ENCODE data around the gene ISM1.
A peak's percentile ranks its signal among the peaks of the same experiment; 100 is the strongest.

Gene ISM1

GRCh38 chr20:13259921-13260320 is 38.8 kb downstream of the ISM1 start:
- DNase-seq, result no peak

DNA sequence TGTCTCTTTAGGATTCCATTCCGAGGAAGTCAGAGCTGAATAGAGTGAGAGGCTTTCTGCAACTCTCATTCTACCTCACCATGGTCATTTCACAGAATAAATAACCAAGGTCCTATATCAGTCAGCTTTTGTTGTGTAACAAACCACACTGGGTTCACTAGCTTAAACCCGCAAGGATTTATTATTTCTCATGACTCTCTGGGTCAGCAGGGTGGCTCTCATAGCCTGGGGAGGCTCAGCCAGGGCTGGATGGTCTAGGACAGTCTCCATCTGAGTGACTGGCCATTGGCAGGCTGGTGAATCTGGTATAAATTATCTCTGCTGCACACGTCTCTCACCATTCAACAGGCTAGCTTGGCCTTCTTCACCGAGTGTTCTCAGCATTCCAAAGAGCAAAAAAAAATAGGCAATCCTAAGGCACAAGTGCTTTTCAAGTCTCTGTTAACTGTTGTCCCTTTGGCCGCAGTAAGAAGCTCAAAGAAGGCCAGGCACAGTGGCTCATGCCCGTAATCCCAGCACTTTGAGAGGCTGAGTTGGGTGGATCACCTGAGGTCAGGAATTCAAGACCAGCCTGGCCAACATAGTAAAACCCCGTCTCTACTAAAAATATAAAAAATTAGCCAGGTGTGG is 39.7 kb downstream of the ISM1 start:
- no peak for DNase-seq

GRCh38 chr20:13261460-13262301 is 40.6 kb downstream of the ISM1 start:
- DNase-seq, result peak; percentile 58

GRCh38 chr20:13262302-13262650 is 41.2 kb downstream of the ISM1 start:
- no peak for DNase-seq

DNA sequence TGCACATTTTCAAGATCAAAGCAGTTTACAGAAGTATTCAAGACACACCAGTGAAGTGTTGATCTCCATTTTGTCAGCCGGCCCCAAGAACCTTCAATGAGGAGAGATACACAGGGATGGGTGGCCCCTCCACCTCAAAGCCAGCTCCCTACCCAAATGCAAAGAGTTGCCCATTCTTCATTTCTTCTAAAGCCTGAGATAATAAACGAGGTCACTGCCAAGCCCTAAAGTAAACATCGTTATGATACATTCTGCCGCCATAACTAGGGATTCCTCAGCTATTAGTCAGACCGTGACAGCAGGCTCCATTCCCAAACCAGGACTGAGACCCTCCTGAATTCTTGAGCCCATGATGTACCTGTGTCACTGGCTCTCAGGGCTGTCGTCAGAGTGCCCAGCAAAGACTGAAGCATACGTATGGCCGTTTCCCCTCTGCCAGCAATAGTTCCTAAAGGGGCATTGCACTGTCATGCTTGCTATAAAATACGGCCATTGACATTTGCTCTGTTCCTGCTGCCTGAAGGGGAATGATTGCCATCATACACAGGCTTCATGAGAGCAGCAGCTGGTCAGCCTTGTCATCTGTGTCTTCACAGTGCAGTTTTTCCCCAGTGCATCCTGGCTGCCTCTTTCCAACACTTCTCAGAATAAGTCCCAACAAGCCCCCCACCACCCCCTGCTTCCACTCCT is 41.7 kb downstream of the ISM1 start:
- no peak for DNase-seq

DNA sequence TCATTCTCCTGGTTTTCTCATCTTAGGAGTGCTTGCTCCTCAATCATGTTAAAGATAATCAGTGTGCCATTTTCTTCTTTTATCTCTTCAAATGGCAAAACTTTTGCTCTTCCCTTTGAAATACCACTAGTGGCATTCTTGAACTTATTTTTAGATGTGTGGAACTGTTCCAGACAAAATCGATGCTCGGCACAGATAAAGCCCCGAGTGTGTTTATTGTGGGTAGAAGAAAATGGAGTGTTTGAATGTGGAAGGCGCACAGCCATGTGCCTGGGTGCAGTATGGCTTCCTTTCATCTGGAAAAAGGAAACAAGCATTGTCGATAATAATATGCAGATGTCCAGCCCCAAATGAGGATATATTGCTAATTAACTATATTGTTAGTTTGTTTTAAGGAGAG is 42.4 kb downstream of the ISM1 start:
- no peak for DNase-seq

GRCh38 chr20:13264907-13265306 is 43.8 kb downstream of the ISM1 start:
- DNase-seq, result no peak

DNA sequence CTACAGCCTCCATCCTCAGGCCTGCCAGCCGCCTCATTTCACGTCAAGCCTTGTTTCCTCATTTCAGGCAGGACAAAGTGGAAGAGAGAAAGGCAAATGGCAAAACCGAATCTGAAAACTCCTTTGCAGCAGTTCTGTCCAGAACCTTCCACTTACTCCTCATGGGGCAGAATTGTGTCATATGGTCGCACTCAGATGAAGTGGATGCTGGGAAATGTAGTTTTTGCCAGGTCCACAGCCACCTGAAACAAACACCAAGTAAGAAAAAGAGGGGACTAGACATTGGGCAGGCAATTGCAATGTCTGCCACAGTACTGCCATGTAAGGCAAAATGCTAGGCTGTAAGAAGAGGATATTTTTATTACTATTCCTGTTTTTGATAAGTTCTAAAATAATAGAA is 44.9 kb downstream of the ISM1 start:
- no peak for DNase-seq

DNA sequence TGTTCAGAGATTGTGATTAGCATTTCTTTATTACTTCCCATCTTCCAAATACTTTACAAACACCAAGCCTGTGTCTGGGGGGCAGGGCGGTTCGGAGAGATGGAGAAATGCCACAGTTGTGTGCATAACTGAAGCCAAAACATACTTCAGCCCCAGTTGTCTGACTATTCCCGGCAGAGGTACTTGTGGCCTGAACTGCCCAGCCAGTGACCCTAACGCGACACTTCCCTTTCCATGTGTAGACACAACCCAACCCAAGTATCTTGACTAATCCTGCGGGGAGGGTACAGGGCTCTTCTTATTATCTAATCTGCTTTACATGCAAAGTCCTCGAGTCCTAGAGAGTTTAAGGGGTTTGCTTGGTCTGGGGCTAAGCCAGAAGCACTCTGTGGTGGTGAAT is 46.2 kb downstream of the ISM1 start:
- DNase-seq, result no peak

GRCh38 chr20:13268953-13269352 is 47.9 kb downstream of the ISM1 start:
- DNase-seq, result no peak

DNA sequence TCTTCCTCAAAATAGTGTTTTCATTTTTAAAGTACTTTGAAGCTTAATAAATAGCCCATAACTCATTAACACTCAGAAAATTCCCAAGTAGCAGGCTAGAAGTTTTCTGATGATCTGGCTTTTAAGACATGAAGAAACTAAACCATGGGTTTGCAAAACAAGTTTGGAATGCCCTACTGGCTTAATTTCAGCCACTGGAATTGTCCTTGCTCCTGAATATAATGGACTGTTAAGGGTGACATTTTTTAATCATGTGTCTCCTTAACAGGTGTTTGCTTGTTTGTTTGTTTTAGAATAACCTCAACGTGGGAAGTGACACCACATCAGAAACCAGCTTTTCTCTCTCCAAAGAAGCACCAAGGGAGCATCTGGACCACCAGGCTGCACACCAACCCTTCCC is 49.1 kb downstream of the ISM1 start:
- no peak for DNase-seq

- DNase-seq, result no peak
Measured at GRCh38 chr20:13271098-13271497, 50.0 kb downstream of the ISM1 start.

GRCh38 chr20:13271977-13272975 is 51.2 kb downstream of the ISM1 start:
- DNase-seq, result no peak

DNA sequence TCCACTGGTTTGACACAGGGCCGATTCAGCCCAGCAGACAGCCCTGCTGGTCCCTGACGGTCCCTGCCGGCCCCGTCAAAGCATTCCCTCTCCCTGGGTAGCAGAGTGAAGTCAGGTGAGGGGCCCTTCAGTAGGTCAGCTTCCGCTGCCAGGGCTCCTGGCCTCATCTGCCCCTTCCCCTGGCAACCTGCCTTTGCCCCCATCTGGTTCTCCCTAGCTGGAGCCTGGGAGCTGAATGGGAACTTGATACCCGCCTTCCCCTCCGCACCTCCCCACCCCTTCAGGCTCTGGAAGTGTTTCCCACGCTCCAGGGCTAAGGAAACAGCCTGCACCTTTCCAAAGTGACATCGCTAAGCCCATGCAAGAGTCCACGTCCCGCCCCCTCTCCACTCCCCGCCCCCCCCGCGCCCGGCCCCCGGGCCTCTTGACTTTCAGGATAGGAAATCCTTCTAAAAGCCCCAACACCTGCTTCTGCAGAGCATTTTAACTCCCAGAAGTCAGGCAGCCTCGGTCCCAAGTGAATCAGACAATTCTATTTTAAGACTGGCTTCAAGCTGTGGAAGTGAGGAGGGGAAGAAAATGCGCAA is 53.3 kb downstream of the ISM1 start:
- no peak for DNase-seq

GRCh38 chr20:13276945-13277541 is 56.0 kb downstream of the ISM1 start:
- no peak for DNase-seq

DNA sequence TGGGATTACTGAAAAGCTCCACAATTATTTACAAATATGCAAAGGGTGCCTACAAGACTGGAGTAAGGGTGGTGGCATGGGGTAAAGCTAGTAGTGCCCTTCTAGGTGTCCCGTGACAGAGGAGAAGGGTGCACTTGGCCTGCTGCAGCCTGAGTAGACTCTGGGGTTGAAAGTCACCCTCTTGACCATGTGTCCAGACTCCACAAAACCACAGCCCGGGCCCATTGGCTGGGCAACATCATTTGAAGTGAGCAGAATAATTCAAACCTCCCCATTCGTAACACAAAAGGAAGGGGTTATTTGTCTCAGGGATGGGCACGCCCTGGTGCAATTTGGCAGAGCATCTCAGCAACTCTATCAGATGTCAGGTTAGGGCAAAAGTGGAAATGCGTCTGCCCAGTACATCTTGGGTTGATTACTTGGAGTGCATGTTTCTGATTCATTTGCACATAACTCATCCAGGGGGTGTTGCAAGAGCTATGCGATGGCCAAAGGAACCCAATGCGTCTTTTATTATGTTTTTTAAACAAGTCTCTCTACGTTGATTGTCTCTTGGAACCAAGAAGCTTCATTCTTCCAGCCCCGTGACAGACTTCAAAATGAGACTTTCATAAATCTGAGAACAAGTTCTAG is 56.7 kb downstream of the ISM1 start:
- DNase-seq, result no peak

DNA sequence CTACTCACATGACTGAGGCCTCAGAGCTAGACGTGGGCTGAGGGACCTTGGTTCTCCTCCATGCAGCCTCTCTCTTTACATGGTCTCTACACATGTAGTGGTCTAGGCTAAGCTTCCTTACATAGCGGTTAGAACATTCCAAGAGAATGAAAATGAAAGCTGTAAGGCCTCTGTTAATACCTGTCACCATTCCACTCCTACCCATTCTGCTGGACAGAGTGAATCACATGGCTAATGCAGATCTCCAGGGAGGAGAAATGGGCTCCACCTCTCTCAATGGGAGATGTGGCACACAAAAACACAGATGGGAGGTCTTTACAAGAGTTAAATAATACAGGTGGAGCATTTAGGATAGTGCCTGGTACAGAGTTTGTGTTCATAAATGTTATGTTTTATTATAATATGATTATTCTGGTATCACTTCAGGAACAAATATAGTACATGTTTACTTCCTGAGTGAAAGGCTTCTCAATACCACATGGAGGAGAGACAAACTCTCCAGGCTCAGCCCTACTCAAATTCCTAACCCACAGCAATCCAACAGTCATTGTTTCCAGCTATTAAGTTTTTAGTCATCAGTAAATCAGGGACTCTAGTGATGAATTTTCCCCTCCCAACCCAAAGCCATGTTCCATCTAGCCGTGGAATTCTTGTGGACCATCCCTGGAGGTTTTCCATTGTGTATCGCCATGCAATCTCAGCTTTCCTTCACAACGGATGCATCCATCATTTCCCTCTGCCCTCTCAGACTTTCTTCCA is 57.9 kb downstream of the ISM1 start:
- no peak for DNase-seq

DNA sequence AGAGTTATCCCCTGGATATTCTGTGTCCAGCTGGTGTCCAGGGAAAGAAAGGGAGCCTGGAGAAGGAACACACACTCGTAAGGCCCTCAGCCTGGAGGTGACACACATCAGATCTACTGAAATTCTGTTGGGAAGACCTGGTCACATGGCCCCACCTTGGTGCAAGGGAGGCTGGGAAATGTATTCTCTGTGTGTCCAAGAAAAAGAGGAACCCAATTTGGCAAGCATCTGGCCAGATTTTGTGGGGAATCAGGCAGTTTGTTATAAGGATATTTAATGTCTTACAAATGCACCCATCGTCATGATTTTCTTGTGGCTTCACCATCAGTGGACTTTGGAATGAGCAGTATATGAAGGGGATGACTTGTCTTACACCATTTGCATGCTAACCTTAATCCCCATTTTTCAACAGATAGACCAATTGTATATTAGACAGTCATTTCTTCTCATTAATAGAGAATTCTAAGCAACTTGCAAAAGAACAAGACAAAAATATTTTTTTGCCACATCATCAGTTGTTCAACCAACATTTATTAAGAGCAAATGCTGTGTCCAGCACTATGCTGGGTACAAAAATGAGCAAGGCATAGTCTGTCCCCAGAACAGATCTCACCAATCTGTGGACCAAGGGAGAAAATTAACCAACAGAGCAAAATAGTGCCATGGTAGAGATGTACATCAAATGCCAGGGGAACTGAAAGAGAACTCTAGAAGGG is 59.7 kb downstream of the ISM1 start:
- DNase-seq, result no peak

GRCh38 chr20:13283869-13284829 is 63.1 kb downstream of the ISM1 start:
- DNase-seq, result no peak

Data from activated CD4-positive, CD25-positive, alpha-beta regulatory T cell treated with anti-CD3 and anti-CD28 coated beads, Interleukin-2, amount 50 U/mL, for 72 hours (primary cell).